Measurements from ENCODE around the gene ANKMY2. TPM values are rescaled to one million over a fixed set of nuclear protein-coding genes. Genes with fewer than 3 reads are reported as not detected.
A peak's percentile ranks its signal among the peaks of the same experiment; 100 is the strongest.

The ANKMY2 gene
- total RNA-seq, 1 donor from 2014 or later, result 13.8 TPM

- H3K36me3 ChIP-seq, result no peaks in the 10 kb centered on the region
- peak overlapping the region; percentile 93 for H3K27ac ChIP-seq
- peak overlapping the region; percentile 71 to 95 for H3K4me3 ChIP-seq
- peak in 1 of 2 donors; percentile 60 for TF ChIP-seq POLR2AphosphoS5 (IDR thresholded peaks at IDR 0.05; ENCODE audit: insufficient read depth in 1 of 2, low read depth in 1 of 2)
- TF ChIP-seq POLR2A (IDR thresholded peaks at IDR 0.05), result no peak
- no peak for TF ChIP-seq CTCF (IDR thresholded peaks at IDR 0.05)
- H3K9me3 ChIP-seq, result no peaks in the 10 kb centered on the region
- H3K27me3 ChIP-seq, result no peaks in the 10 kb centered on the region
- peak in 1 of 2 donors; percentile 89 for DNase-seq (ENCODE audit: extremely low spot score in 2 of 2)
- intact Hi-C loops (cut with DNase I), result no loop called here
- H3K4me1 ChIP-seq, result peaks cover 64% of the 10 kb centered on the region
These were observed 640 bp downstream of the ANKMY2 start for GRCh38 chr7:16644636-16645592.

- Histone ChIP-seq H3K27ac (peak overlapping the region; percentile 93), H3K9me3 (no peaks in the 10 kb centered on the region), H3K4me1 (peaks cover 56% of the 10 kb centered on the region), H3K36me3 (no peaks in the 10 kb centered on the region), H3K27me3 (no peaks in the 10 kb centered on the region), H3K4me3 (peak overlapping the region; percentile 71 to 95)
- no peak for DNase-seq (ENCODE audit: extremely low spot score in 2 of 2)
- TF ChIP-seq POLR2AphosphoS5 (IDR thresholded peaks at IDR 0.05; ENCODE audit: insufficient read depth in 1 of 2, low read depth in 1 of 2), result no peak
- TF ChIP-seq POLR2A (IDR thresholded peaks at IDR 0.05), result no peak
- no peak for TF ChIP-seq CTCF (IDR thresholded peaks at IDR 0.05)
- intact Hi-C loops (cut with DNase I), result no loop called here
These were observed 1.4 kb downstream of the ANKMY2 start for GRCh38 chr7:16644157-16644556.

GRCh38 chr7:16638282-16639280, 7.0 kb downstream of the ANKMY2 start:
- TF ChIP-seq POLR2AphosphoS5 (IDR thresholded peaks at IDR 0.05; ENCODE audit: insufficient read depth in 1 of 2, low read depth in 1 of 2) (no peak), POLR2A (IDR thresholded peaks at IDR 0.05) (no peak), CTCF (IDR thresholded peaks at IDR 0.05) (no peak)
- Histone ChIP-seq H3K27me3 (no peaks in the 10 kb centered on the region), H3K27ac (no peak overlapping the region), H3K4me3 (no peak overlapping the region), H3K36me3 (no peaks in the 10 kb centered on the region), H3K9me3 (no peaks in the 10 kb centered on the region), H3K4me1 (peaks cover 56% of the 10 kb centered on the region)
- DNase-seq (ENCODE audit: extremely low spot score in 2 of 2), result no peak
- intact Hi-C loops (cut with DNase I), result no loop called here

- H3K27me3 ChIP-seq, result no peaks in the 10 kb centered on the region
- no peak for TF ChIP-seq POLR2A (IDR thresholded peaks at IDR 0.05)
- no peak for TF ChIP-seq POLR2AphosphoS5 (IDR thresholded peaks at IDR 0.05; ENCODE audit: insufficient read depth in 1 of 2, low read depth in 1 of 2)
- no peak for TF ChIP-seq CTCF (IDR thresholded peaks at IDR 0.05)
- H3K4me1 ChIP-seq, result peaks cover 44% of the 10 kb centered on the region
- no peak overlapping the region for H3K4me3 ChIP-seq
- DNase-seq (ENCODE audit: extremely low spot score in 2 of 2), result no peak
- no peaks in the 10 kb centered on the region for H3K9me3 ChIP-seq
- intact Hi-C loops (cut with DNase I), result no loop called here
- H3K36me3 ChIP-seq, result no peaks in the 10 kb centered on the region
- H3K27ac ChIP-seq, result no peak overlapping the region
These were observed 8.2 kb downstream of the ANKMY2 start for GRCh38 chr7:16637379-16637778.

All from vagina (tissue), 2 donors.